ENCODE measurements around the gene POR. TPM values are rescaled to one million over a fixed set of nuclear protein-coding genes. Genes with fewer than 3 reads are reported as not detected.
"Not testable (repeated sequence)": the region's sequence is repeated elsewhere in the genome, so short reads cannot be mapped to it uniquely, and the experiment has no call there.

The POR gene
- total RNA-seq, 1 donor from 2014 or later = 69.8 TPM

GRCh38 chr7:75884476-75884875, 30.5 kb upstream of the POR start:
- no peak for DNase-seq (ENCODE audit: low read depth, low spot score)

DNA sequence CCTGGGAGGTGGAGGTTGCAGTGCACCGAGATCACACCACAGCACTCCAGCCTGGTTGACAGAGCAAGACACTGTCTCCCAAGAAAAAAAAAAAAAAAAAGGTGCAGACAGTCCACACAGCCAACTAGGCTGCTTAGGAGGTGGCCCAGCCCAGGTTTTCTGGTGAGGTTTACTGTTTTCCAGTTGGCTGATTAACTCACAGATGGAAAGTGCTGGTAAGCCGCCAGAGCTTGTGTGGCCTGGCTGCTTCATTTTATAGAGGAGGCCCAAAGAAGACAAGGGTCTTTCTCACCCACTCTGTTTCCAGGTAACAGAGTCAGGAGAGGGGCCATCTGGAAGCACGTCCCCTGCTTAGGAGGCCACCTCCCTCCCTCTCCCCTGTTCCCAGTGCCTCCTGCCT, 29.9 kb upstream of the POR start:
- no peak for DNase-seq (ENCODE audit: low read depth, low spot score)

- no peak for DNase-seq (ENCODE audit: low read depth, low spot score)
Measured at GRCh38 chr7:75887669-75888369, 27.1 kb upstream of the POR start.

GRCh38 chr7:75888464-75889222, 26.3 kb upstream of the POR start:
- DNase-seq (ENCODE audit: low read depth, low spot score) = no peak

DNA sequence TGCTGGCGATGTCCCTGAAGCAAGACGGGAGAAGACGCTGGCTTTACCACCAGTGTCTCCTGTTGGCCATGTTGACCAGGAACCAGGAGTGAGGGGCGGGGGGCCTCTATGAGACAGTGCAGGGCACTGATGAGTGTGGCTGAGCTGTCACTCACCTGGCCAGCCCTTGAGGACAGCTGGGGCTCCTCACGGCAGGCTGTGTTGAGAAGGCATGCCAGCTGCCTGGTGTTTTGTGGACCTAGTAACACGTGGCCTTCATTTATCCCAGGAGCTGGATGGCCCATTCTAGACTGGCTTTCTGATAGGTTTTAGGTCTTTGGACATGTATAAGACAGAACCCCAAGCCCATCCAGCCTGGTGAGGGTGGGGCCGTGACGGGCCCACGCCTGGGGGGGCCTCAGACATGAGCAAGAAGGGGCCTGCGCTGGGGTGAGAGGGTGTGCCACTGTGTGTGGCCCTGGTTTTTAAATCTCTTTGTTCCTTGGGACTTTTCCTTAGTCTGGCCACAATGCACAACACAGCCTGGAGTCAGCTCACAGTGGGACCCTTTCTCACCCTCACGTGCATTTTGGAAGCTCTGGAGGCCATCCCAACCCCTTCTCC, 25.6 kb upstream of the POR start:
- no peak for DNase-seq (ENCODE audit: low read depth, low spot score)

- DNase-seq (ENCODE audit: low read depth, low spot score) = no peak
Measured at GRCh38 chr7:75889826-75890225, 25.1 kb upstream of the POR start.

GRCh38 chr7:75891237-75891636, 23.7 kb upstream of the POR start:
- not testable (repeated sequence) for DNase-seq (ENCODE audit: low read depth, low spot score)

DNA sequence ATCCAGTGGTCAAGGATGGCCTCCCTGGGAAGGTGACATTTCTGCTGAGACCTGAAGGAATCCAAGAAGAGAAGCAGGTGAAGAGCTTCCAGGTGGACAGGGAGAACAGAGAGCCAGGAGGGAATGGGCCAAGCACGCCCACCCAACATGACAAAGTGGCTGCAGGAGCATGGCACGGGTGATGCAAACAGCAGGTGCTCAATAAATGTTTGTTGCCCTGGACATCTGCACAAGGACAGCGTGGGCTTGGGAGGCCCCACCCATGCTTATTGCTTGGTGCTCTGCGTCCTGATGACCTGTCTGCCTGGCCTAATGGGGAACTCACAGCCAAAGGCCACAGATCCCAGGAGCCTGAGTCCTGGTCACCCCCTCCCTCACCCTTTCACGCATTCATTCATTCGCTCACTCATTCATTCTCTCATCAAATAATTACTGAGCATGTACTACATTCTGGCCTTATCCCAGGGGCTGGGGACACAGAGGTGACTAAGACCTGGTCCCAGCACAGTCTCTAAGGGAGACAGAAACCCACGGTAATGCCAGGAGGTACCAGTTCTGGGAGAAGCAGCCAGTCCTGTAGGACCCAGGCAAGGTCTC, 23.0 kb upstream of the POR start:
- no peak for DNase-seq (ENCODE audit: low read depth, low spot score)

GRCh38 chr7:75892634-75893272, 22.2 kb upstream of the POR start:
- DNase-seq (ENCODE audit: low read depth, low spot score) = no peak

GRCh38 chr7:75896803-75897327, 18.1 kb upstream of the POR start:
- no peak for DNase-seq (ENCODE audit: low read depth, low spot score)

DNA sequence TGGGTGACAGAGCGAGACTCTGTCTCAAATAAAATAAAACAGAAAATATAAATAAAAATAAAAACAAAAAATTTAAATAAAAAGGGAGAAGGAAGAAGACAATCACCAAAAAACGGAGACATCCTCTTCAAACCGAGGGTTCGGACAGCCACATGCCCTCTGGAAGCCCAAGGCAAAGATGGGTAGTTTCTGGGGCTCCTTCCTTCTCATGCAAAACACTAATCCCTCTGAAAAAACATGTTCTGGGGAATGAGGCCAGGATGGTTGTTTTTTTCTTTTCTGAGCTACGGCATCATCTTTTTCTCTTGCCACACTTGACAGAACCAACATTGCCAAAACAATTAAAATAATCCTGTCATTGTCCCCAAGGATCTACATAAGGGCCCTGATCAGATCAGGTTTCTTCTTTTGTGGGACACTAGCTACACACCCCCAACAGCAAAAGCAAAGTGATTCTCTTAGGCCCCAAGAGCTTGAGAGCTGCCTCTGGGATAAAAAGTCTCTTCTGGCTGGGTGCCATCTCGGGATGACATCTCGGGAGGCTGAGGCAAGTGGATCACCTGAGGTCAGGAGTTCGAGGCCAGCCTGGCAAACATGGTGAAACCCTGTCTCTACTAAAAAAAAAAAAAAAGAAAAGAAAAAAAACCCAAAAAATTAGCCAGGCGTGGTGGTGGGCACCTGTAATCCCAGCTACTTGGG, 14.2 kb upstream of the POR start:
- no peak for DNase-seq (ENCODE audit: low read depth, low spot score)

DNA sequence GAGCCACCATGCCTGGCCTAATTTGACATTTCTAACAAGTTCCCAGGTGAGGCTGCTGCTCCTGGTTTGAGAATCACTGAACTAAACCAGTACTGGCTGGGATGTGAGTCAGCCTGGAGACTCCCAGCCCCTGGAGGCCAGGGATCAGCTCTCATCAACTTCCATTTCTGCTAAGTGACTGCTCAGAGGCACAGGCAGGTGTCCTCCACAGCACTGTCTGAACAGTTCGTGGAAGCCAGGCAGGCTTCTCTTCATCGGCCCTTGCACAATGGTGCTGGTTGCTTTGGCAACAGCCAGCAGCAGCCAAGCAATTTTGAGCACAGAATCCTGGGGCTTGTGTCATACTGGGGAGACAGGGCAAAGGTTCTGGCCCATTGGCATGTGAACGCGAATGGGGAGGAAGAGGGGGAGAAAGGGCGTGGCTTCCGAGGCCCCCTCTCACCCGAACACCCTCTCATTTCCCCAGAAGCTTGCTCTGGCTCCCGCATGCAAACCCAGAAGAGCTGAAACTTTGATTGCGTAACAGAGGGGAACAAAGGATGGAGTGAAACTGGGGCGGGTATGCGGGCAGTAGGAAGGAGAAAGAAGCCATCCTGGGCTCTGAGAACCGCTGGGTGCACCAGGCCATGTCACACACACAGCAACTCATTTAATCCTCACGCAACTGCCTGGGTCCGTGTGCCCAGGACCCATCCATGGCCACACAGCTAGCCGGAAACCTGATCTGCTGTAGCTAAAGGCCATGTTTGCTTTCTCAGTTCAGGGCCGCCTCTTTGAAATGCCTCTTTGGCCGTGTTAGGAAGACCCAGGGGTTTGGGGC, 9.0 kb upstream of the POR start:
- no peak for DNase-seq (ENCODE audit: low read depth, low spot score)

DNA sequence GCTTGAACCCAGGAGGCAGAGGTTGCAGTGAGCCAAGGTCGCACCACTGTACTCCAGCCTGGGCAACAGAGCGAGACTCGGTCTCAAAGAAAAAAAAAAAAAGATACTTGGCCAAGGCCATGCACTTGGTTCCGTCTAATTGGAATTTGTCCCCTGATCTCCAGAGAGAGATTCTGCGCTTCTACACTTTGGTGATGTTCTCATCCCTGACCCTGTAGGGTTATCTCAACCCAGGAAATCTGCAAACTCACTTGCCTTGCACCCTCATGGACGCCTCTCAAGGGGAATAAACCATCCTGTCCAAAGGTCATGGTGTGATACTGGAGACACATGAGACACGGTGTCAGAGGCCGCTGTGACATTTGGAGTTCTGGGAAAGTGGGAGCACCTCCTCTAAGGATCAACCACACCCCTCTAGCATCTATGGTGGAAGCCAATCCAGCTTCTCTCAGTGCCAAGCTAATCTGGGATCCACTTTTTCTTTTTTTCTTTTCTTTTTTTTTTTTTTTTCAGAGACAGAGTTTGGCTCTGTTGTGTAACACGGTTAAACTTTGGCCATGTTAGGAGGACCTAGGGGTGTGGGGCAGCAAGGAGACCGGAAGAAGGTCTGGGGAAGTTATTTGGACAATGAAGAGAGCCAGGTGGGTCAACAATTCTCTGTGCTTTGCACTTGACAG, 7.8 kb upstream of the POR start:
- no peak for DNase-seq (ENCODE audit: low read depth, low spot score)

DNA sequence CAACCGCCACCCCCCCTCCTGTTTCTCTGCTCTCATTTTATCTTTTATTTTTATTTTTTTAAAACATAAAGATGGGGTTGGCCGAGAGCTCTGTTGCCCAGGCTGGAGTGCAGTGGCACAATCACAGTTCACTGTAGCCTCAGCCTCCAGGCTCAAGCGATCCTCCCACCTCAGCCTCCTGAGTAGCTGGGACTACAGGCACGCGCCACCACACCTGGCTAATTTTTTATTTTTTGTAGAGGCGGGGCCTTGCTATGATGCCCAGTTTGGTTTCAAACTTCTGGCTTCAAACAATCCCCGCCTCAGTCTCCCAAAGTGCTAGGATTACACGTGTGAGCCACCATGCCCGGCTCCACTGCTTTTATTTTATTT, 7.3 kb upstream of the POR start:
- not testable (repeated sequence) for DNase-seq (ENCODE audit: low read depth, low spot score)

- DNase-seq (ENCODE audit: low read depth, low spot score) = no peak
Measured at GRCh38 chr7:75909521-75910132, 5.3 kb upstream of the POR start.

DNA sequence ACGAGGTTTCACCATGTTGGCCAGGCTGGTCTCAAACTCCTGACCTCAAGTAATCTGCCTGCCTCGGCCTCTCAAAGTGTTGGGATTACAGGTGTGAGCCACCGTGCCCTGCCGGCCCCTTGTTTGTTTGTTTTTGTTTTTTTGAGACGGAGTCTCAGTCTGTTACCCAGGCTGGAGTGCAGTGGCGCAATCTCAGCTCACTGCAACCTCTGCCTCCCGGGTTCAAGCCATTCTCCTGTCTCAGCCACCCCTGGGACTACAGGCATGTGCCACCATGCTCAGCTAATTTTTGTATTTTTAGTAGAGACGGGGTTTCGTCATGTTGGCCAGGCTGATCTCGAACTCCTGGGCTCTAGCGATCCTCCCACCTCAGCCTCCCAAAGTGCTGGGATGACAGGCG, 3.8 kb upstream of the POR start:
- DNase-seq (ENCODE audit: low read depth, low spot score) = not testable (repeated sequence)

- no peak for DNase-seq (ENCODE audit: low read depth, low spot score)
Measured at GRCh38 chr7:75913437-75913836, 1.5 kb upstream of the POR start.

DNA sequence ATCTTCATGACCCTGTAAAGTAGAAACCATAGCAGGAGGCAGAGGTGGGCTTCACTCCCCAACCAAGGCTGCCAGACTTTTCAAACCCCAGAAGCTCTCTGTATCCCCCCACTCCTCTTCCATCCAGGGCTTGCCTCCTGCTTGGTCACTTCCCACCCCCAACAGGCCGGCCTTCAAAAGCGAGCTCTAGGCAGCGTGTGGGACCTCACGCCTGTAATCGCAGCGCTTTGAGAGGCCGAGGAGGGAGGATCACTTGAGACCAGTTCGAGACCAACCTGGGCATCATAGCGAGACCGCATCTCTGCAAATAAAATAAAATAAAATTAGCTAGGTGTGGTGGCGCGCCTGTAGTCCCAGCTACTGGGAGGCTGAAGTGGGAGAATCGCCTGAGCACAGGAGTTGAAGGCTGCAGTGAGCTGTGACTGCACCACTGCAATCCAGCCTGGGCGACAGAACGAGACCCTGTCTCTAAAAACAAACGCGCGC, 743 bp upstream of the POR start:
- DNase-seq (ENCODE audit: low read depth, low spot score) = no peak

All from pulmonary artery endothelial cell (primary cell).